Measurements from ENCODE around the gene RERE. TPM values are rescaled to one million over a fixed set of nuclear protein-coding genes. Genes with fewer than 3 reads are reported as not detected.
"Not testable (repeated sequence)": the region's sequence is repeated elsewhere in the genome, so short reads cannot be mapped to it uniquely, and the experiment has no call there.

Gene RERE
- polyA plus RNA-seq, 1 experiment, result 14.3 TPM

- ChIA-PET CTCF (interaction anchor here (2.8 kb wide), 1 partner anchor 217 kb away, joined by 13 read pairs; no protein-coding TSS in a partner anchor), POLR2A (interaction anchor here (1.4 kb wide), 1 partner anchor 16 kb away, joined by 5 read pairs; no protein-coding TSS in a partner anchor)
- no peak for TF ChIP-seq CTCF (IDR thresholded peaks at IDR 0.05; ENCODE audit: low read depth, low read length)
- H3K27ac ChIP-seq (ENCODE audit: low read depth, low read length), result peak overlapping the region; percentile 88
- no peaks in the 10 kb centered on the region for H3K9me3 ChIP-seq (ENCODE audit: control insufficient read depth, insufficient read depth, low read length)
- H3K4me3 ChIP-seq (ENCODE audit: low read depth, low read length), result peak overlapping the region; percentile 39
- no peaks in the 10 kb centered on the region for H3K27me3 ChIP-seq (ENCODE audit: control insufficient read depth, insufficient read depth, low read length)
- DNase-seq (ENCODE audit: low read depth, low spot score), result no peak
Observed at GRCh38 chr1:8509579-8509978, 307.9 kb downstream of the RERE start.

- TF ChIP-seq CTCF (IDR thresholded peaks at IDR 0.05; ENCODE audit: low read depth, low read length), result no peak
- DNase-seq (ENCODE audit: low read depth, low spot score), result no peak
- ChIA-PET CTCF (no interaction called here), POLR2A (no interaction called here)
- Histone ChIP-seq H3K27me3 (ENCODE audit: control insufficient read depth, insufficient read depth, low read length) (no peaks in the 10 kb centered on the region), H3K9me3 (ENCODE audit: control insufficient read depth, insufficient read depth, low read length) (no peaks in the 10 kb centered on the region), H3K4me3 (ENCODE audit: low read depth, low read length) (no peak overlapping the region), H3K27ac (ENCODE audit: low read depth, low read length) (no peak overlapping the region)
Observed at GRCh38 chr1:8506995-8507615, 310.3 kb downstream of the RERE start.

GRCh38 chr1:8506456-8506855, 311.0 kb downstream of the RERE start:
- no peak for DNase-seq (ENCODE audit: low read depth, low spot score)
- H3K27ac ChIP-seq (ENCODE audit: low read depth, low read length), result no peak overlapping the region
- ChIA-PET POLR2A (no interaction called here), CTCF (no interaction called here)
- no peak for TF ChIP-seq CTCF (IDR thresholded peaks at IDR 0.05; ENCODE audit: low read depth, low read length)
- H3K27me3 ChIP-seq (ENCODE audit: control insufficient read depth, insufficient read depth, low read length), result no peaks in the 10 kb centered on the region
- no peaks in the 10 kb centered on the region for H3K9me3 ChIP-seq (ENCODE audit: control insufficient read depth, insufficient read depth, low read length)
- H3K4me3 ChIP-seq (ENCODE audit: low read depth, low read length), result no peak overlapping the region

- ChIA-PET POLR2A (no interaction called here), CTCF (no interaction called here)
- H3K9me3 ChIP-seq (ENCODE audit: control insufficient read depth, insufficient read depth, low read length), result no peaks in the 10 kb centered on the region
- no peak for TF ChIP-seq CTCF (IDR thresholded peaks at IDR 0.05; ENCODE audit: low read depth, low read length)
- no peaks in the 10 kb centered on the region for H3K27me3 ChIP-seq (ENCODE audit: control insufficient read depth, insufficient read depth, low read length)
- DNase-seq (ENCODE audit: low read depth, low spot score), result no peak
- H3K4me3 ChIP-seq (ENCODE audit: low read depth, low read length), result no peak overlapping the region
- no peak overlapping the region for H3K27ac ChIP-seq (ENCODE audit: low read depth, low read length)
Observed at GRCh38 chr1:8503842-8504241, 313.6 kb downstream of the RERE start.

GRCh38 chr1:8502949-8503348, 314.5 kb downstream of the RERE start:
- H3K27ac ChIP-seq (ENCODE audit: low read depth, low read length); DNase-seq (ENCODE audit: low read depth, low spot score); H3K4me3 ChIP-seq (ENCODE audit: low read depth, low read length); POLR2A ChIA-PET; H3K27me3 ChIP-seq (ENCODE audit: control insufficient read depth, insufficient read depth, low read length); CTCF ChIA-PET; H3K9me3 ChIP-seq (ENCODE audit: control insufficient read depth, insufficient read depth, low read length): not testable (repeated sequence)

Data from AG04450 (cell line).